Measurements from ENCODE around the gene PROSER3. TPM values are rescaled to one million over a fixed set of nuclear protein-coding genes. Genes with fewer than 3 reads are reported as not detected.

The PROSER3 gene
- total and polyA plus RNA-seq, 9 of the 15 experiments (the other 6 are each of a cell fraction or from before 2014, with no cell fraction given) = 1.0 to 39.5 (median 5.1) TPM

- no peaks in the 10 kb centered on the region; the same call in 1 of the 2 replicates for H3K9me3 ChIP-seq (replicated peaks; ENCODE audit: control insufficient read depth, insufficient read depth, low read depth, low read length)
- ATAC-seq = no peak
- no peak overlapping the region for H3K27ac ChIP-seq (ENCODE audit: extremely low read depth, low read depth, low read length)
- H3K4me2 ChIP-seq (ENCODE audit: insufficient read depth, low read length) = no peak overlapping the region
- peaks cover 17% of the 10 kb centered on the region for H3K79me2 ChIP-seq (ENCODE audit: control insufficient read depth, insufficient read depth, low read length)
- DNase-seq (ENCODE audit: extremely low read depth in 1 of 4, low spot score in 3 of 4) = no peak
- intact Hi-C loops (cut with micrococcal nuclease) = no loop called here
- TF ChIP-seq CEBPZ (IDR thresholded peaks at IDR 0.05; ENCODE audit: borderline replicate concordance, low read depth, low read length) = no peak
- TF ChIP-seq ZBTB33 (CRISPR knock-in tag; IDR thresholded peaks at IDR 0.05) = peak; percentile 61
- 86% methylated on average over 32 of the region's 74 CpGs for WGBS (ENCODE audit: insufficient coverage, low coverage, missing lambda C conversion rate)
- FAIRE-seq = no peak
- H3K9me1 ChIP-seq (ENCODE audit: control insufficient read depth, insufficient read depth, low read length) = no peaks in the 10 kb centered on the region
- peaks cover 31% of the 10 kb centered on the region; the same call in 2 of the 3 replicates for H3K36me3 ChIP-seq (ENCODE audit: control insufficient read depth, insufficient read depth, low read length)
- POLR2A ChIA-PET = interaction anchor here (0.5 to 2.2 kb wide), 3 partner anchors 8 to 783 kb away, joined by 4 to 12 read pairs (median 4); partner anchors contain the start of gene LIN37
- no peaks in the 10 kb centered on the region; the same call in 1 of the 2 replicates for H4K20me1 ChIP-seq (replicated peaks; ENCODE audit: control insufficient read depth, insufficient read depth, low read length)
- BruUV-seq (replicated peaks) = no TSS peak
- H3K27me3 ChIP-seq (ENCODE audit: control insufficient read depth in 2 of 2, insufficient read depth in 2 of 2, low read length in 2 of 2) = no peaks in the 10 kb centered on the region
- in situ Hi-C loops (cut with MboI) = no loop called here
- H2AFZ ChIP-seq (ENCODE audit: low read depth, low read length) = no peak overlapping the region
- CTCF ChIA-PET (ENCODE audit: low intra/inter-chr PET ratio) = no interaction called here
- no peak overlapping the region for H3K4me3 ChIP-seq
- peak overlapping the region in 1 of 2 experiments; percentile 68; a peak in 2 of 4 replicates for H3K9ac ChIP-seq (ENCODE audit: insufficient read depth in 1 of 2, low read depth in 2 of 2, low read length in 2 of 2)
- H3K4me1 ChIP-seq (replicated peaks in 1 of 2; ENCODE audit: control insufficient read depth in 2 of 2, insufficient read depth in 2 of 2, low read length in 2 of 2) = peaks cover 13 to 41% of the 10 kb centered on the region in 2 experiments
Measured at GRCh38 chr19:35755550-35756376, 2.2 kb upstream of the PROSER3 start.

Measured in K562 (cell line).